ENCODE results near the gene PM20D1. TPM values are rescaled to one million over a fixed set of nuclear protein-coding genes. Genes with fewer than 3 reads are reported as not detected.

PM20D1 gene
- total and polyA plus RNA-seq, 2 donors (not counting 1 experiment from before 2014, with no cell fraction given) = 2.0 to 3.3 TPM

- H3K9me3 ChIP-seq (ENCODE audit: control extremely low read depth in 1 of 3, control insufficient read depth in 2 of 3, insufficient read depth in 1 of 3, low read length in 2 of 3) = peaks cover 3 to 5% (median 4%) of the 10 kb centered on the region in 3 donors
- WGBS (ENCODE audit: insufficient coverage) = 50% methylated on average over 1 of the region's 3 CpGs
- no peaks in the 10 kb centered on the region for H4K20me1 ChIP-seq (ENCODE audit: control insufficient read depth, insufficient read depth, low read length, poor library complexity, severe bottlenecking)
- no peak overlapping the region for H2AFZ ChIP-seq (ENCODE audit: insufficient read depth, low read depth, low read length, poor library complexity, severe bottlenecking)
- H3K79me2 ChIP-seq (ENCODE audit: control insufficient read depth, insufficient read depth, low read length) = no peaks in the 10 kb centered on the region
- ChIA-PET POLR2A (no interaction called here), CTCF (interaction anchor here (1.4 to 2.5 kb wide), 3 partner anchors 17 to 168 kb away, joined by 3 to 15 read pairs (median 4); no protein-coding TSS in a partner anchor)
- no peaks in the 10 kb centered on the region for H3K27me3 ChIP-seq (replicated peaks in 1 of 4; ENCODE audit: control extremely low read depth in 1 of 4, control insufficient read depth in 3 of 4, insufficient read depth in 4 of 4, low read length in 3 of 4)
- Mint-ChIP-seq H3K27me3 (no peaks in the 10 kb centered on the region), H3K4me3 (no peak overlapping the region), H3K27ac (no peak overlapping the region), H3K4me1 (peaks cover 34% of the 10 kb centered on the region), H3K9me3 (ENCODE audit: insufficient read depth) (no peaks in the 10 kb centered on the region)
- no peak overlapping the region for H3K27ac ChIP-seq (ENCODE audit: low read length in 2 of 2)
- intact Hi-C loops (cut with micrococcal nuclease) = no loop called here
- H3K36me3 ChIP-seq (replicated peaks in 1 of 2; ENCODE audit: control extremely low read depth in 1 of 2, control insufficient read depth in 1 of 2, extremely low read depth in 1 of 2, insufficient read depth in 2 of 2, low read length in 1 of 2) = no peaks in the 10 kb centered on the region
- peaks cover 0 to 33% of the 10 kb centered on the region in 2 donors for H3K4me1 ChIP-seq (ENCODE audit: control insufficient read depth in 2 of 2, insufficient read depth in 2 of 2, low read length in 2 of 2)
- no peak for TF ChIP-seq EZH2 (IDR thresholded peaks at IDR 0.05; ENCODE audit: borderline replicate concordance, insufficient read depth, low read depth, low read length, poor library complexity, severe bottlenecking)
- TF ChIP-seq CTCF (IDR thresholded peaks at IDR 0.05) = no peak
- no peak overlapping the region for H3K4me2 ChIP-seq (replicated peaks; ENCODE audit: low read depth, low read length, poor library complexity, severe bottlenecking)
- DNase-seq (no peak), ATAC-seq (ENCODE audit: low read depth) (no peak)
- H3K9ac ChIP-seq (ENCODE audit: low read length) = no peak overlapping the region
- H3K4me3 ChIP-seq (ENCODE audit: control extremely low read depth in 1 of 5, extremely low read depth in 1 of 5, insufficient read depth in 1 of 5, low read depth in 2 of 5, low read length in 4 of 5) = no peak overlapping the region
Measured at GRCh38 chr1:205826995-205827394, 22.9 kb downstream of the PM20D1 start.

- peaks cover 32% of the 10 kb centered on the region for H3K4me1 Mint-ChIP-seq
- Histone ChIP-seq H3K4me3 (ENCODE audit: control extremely low read depth in 1 of 5, extremely low read depth in 1 of 5, insufficient read depth in 1 of 5, low read depth in 2 of 5, low read length in 4 of 5) (no peak overlapping the region), H2AFZ (ENCODE audit: insufficient read depth, low read depth, low read length, poor library complexity, severe bottlenecking) (no peak overlapping the region), H3K4me1 (ENCODE audit: control insufficient read depth in 2 of 2, insufficient read depth in 2 of 2, low read length in 2 of 2) (peaks cover 0 to 32% of the 10 kb centered on the region in 2 donors), H3K27ac (ENCODE audit: low read length in 2 of 2) (no peak overlapping the region), H3K27me3 (replicated peaks in 1 of 4; ENCODE audit: control extremely low read depth in 1 of 4, control insufficient read depth in 3 of 4, insufficient read depth in 4 of 4, low read length in 3 of 4) (no peaks in the 10 kb centered on the region), H3K9ac (ENCODE audit: low read length) (no peak overlapping the region), H3K79me2 (ENCODE audit: control insufficient read depth, insufficient read depth, low read length) (no peaks in the 10 kb centered on the region), H4K20me1 (ENCODE audit: control insufficient read depth, insufficient read depth, low read length, poor library complexity, severe bottlenecking) (no peaks in the 10 kb centered on the region), H3K9me3 (ENCODE audit: control extremely low read depth in 1 of 3, control insufficient read depth in 2 of 3, insufficient read depth in 1 of 3, low read length in 2 of 3) (peaks cover 3 to 7% (median 5%) of the 10 kb centered on the region in 3 donors), H3K36me3 (replicated peaks in 1 of 2; ENCODE audit: control extremely low read depth in 1 of 2, control insufficient read depth in 1 of 2, extremely low read depth in 1 of 2, insufficient read depth in 2 of 2, low read length in 1 of 2) (no peaks in the 10 kb centered on the region), H3K4me2 (replicated peaks; ENCODE audit: low read depth, low read length, poor library complexity, severe bottlenecking) (no peak overlapping the region)
- DNase-seq (peak; percentile 46), ATAC-seq (ENCODE audit: low read depth) (peak; percentile 40)
- no peak overlapping the region for H3K4me3 Mint-ChIP-seq
- no peaks in the 10 kb centered on the region for H3K9me3 Mint-ChIP-seq (ENCODE audit: insufficient read depth)
- ChIA-PET POLR2A (no interaction called here), CTCF (interaction anchor here (0.7 to 2.5 kb wide), 6 partner anchors 15 to 168 kb away, joined by 3 to 15 read pairs (median 4); partner anchors contain the start of gene PM20D1)
- H3K27ac Mint-ChIP-seq = no peak overlapping the region
- no peaks in the 10 kb centered on the region for H3K27me3 Mint-ChIP-seq
- no peak for TF ChIP-seq EZH2 (IDR thresholded peaks at IDR 0.05; ENCODE audit: borderline replicate concordance, insufficient read depth, low read depth, low read length, poor library complexity, severe bottlenecking)
- intact Hi-C loops (cut with micrococcal nuclease) = no loop called here
- 79% methylated on average over 5 of the region's 8 CpGs for WGBS (ENCODE audit: insufficient coverage)
Measured at GRCh38 chr1:205826016-205826806, 23.7 kb downstream of the PM20D1 start.
